ENCODE results near the gene EIF5A2.
"Not testable (repeated sequence)": the region's sequence is repeated elsewhere in the genome, so short reads cannot be mapped to it uniquely, and the experiment has no call there.

The EIF5A2 gene

GRCh38 chr3:170908235-170909116, at the start of gene EIF5A2:
Gene EIF5A2, minus strand, starts transcription at chr3:170908637. Its CDS starts 831 bp downstream, at chr3:170907806.
- DNase-seq, result peak; percentile 97

DNA sequence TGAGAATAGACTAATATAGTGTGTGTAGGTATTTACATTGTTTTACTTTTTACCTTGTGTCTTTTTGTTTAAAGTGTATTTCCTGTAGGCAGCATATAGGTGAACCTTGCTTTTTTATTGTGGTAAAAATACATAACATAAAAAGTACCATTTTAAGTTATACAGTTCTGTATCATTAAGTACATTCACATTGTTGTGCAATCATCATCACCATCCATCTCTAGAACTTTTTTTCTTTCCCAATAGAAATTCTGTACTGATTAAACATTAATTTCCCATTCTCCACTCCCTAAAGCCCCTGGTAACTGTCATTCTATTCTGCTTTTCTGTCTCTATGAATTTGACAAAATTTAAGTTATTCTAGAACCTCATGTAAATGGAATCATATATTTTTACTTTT, 48.2 kb upstream of the EIF5A2 start:
- DNase-seq, result no peak

- DNase-seq, result no peak
Observed at GRCh38 chr3:170953736-170954135, 45.3 kb upstream of the EIF5A2 start.

DNA sequence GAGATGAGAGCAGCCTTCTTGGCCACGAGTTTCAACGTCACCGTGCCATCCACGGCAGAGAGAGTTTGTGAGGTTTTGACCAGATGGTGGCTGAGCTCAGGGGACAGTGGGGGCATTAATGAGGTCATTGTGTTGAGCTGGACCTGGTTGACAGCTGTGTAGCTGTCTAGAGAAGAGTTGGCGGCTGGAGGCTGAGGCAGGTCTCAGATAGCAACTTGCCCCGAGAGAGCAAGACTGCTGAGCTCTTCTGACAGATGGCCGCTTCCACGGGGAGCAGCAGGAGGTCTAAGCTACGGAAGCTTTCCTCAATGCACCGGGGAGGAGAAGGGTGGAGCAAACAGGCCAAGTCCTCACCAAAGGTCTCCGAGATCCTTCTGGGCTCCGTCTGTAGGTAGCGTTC, 44.8 kb upstream of the EIF5A2 start:
- DNase-seq, result no peak

- DNase-seq, result no peak
Observed at GRCh38 chr3:170949211-170949610, 40.8 kb upstream of the EIF5A2 start.

DNA sequence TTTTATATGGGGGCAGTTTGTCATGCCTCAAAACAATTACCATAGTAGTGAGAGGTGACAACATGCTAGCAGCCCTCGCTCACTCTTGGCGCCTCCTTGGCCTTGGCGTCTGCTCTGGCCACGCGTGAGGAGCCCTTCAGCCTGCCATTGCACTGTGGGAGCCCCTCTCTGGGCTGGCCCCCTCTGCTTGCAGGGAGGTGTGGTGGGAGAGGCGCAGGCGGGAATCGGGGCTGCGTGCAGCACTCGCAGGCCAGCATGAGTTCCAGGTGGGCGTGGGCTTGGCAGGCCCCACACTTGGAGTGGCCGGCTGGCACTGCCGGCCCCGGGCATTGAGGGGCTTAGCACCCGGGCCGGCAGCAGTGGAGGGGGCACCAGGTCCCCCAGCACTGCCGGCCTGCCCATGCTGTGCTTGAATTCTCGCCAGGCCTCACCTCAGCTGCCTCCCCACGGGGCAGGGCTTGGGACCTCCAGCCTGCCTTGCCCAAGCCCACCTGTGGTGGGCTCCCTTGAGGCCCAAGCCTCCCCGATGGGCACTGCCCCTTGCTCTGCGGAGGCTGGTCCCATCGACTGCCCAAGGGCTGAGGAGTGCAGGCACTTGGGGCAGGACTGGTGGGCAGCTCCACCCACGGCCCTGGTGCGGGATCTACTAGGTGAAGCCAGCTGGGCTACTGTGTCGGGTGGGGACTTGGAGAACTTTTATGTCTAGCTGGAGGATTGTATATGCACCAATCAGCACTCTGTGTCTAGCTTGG, 38.8 kb upstream of the EIF5A2 start:
- DNase-seq, result no peak

- DNase-seq, result no peak
Observed at GRCh38 chr3:170942011-170942410, 33.6 kb upstream of the EIF5A2 start.

- no peak for DNase-seq
Observed at GRCh38 chr3:170941551-170941950, 33.1 kb upstream of the EIF5A2 start.

DNA sequence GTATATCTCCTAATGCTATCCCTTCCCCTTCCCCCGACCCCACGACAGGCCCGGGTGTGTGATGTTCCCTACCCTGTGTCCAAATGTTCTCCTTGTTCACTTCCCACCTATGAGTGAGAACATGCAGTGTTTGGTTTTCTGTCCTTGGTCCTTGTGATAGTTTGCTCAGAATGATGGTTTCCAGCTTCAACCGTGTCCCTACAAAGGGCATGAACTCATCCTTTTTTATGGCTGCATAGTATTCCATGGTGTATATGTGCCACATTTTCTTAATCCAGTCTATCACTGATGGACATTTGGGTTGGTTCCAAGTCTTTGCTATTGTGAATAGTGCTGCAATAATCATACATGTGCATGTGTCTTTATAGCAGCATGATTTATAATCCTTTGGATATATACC, 24.6 kb upstream of the EIF5A2 start:
- not testable (repeated sequence) for DNase-seq

DNA sequence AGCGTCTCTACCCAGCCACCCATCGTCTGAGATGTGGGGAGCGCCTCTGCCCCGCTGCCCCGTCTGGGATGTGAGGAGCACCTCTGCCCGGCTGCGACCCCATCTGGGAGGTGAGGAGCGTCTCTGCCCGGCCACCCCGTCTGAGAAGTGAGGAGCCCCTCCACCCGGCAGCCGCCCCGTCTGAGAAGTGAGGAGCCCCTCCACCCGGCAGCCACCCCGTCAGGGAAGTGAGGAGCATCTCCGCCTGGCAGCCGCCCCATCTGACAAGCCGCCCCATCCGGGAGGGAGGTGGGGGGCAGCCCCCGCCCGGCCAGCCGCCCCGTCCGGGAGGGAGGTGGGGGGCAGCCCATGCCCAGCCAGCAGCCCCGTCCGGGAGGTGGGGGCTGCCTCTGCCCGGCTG, 15.1 kb upstream of the EIF5A2 start:
- not testable (repeated sequence) for DNase-seq

DNA sequence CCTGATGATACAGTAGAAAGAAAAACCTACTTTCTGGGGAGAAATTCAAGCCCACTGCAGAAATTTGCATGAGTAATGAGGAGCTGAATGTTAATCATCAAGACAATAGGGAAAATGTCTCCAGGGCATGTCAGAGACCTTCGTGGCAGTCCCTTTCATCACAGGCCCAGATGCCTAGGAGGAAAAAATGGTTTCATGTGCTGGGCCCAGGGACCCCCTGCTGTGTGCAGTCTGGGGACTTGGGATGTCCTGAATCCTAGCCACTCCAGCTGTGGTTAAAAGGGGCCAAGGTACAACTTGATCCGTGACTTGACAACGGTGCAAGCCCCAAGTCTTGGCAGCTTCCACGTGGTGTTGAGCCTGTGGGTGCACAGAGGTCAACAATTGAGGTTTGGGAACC, 10.3 kb upstream of the EIF5A2 start:
- no peak for DNase-seq

- no peak for DNase-seq
Observed at GRCh38 chr3:170914690-170915089, 6.3 kb upstream of the EIF5A2 start.

DNA sequence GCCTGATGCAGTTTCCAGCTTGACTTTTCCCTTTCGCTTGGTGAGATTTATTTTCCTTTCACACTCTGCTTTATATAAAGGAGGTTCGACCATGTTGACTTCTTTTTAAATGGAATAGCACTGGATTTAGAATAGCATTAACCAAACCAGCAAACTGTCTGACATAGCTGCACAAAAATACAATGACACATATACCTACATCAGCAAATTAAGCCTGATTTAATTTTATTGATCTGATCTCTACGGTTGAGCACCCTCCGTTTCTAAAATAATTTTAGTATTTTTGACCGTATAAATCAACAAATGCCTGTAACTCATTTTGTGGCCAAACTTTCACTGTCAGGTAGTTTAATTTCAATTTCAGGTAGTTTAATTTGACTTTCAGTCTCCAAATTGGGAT, 5.8 kb upstream of the EIF5A2 start:
- DNase-seq, result no peak

DNA sequence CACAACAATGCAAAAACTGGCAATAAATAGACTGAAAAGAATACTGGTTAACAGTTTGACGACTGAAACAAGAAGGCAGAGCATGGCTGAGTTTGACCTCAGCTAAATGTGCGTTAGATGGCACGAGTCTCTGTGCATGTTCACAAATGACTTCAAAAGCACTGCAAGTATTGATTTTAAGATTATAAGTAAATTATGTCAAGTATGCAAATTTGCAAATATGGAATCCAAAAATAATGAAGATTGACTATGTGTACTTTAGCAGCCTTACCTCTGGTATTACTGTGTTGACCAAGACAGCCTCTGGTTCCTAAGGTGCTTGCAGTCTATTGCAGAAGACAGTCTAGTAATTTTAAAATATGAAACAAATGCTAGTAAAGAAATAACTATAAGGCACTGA, 2.6 kb upstream of the EIF5A2 start:
- no peak for DNase-seq

DNA sequence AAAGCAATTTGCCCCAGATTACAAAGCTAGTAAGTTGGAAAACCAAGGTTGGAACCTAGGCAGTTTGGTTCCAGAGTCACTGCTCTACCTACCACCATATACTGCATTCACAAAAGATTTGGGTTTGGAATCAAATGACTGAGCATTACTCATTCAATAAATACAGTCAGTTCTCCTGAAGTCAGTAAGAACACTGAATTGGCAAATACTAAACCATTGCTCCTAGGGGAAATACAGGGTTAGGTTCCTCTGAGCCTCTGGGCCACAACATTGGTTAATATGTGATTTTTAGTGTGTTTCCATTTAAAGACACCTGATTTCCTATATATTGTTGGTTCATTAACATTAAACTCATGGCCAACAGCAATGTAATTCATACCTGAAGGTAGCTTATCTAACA, 2.1 kb upstream of the EIF5A2 start:
- no peak for DNase-seq

DNA sequence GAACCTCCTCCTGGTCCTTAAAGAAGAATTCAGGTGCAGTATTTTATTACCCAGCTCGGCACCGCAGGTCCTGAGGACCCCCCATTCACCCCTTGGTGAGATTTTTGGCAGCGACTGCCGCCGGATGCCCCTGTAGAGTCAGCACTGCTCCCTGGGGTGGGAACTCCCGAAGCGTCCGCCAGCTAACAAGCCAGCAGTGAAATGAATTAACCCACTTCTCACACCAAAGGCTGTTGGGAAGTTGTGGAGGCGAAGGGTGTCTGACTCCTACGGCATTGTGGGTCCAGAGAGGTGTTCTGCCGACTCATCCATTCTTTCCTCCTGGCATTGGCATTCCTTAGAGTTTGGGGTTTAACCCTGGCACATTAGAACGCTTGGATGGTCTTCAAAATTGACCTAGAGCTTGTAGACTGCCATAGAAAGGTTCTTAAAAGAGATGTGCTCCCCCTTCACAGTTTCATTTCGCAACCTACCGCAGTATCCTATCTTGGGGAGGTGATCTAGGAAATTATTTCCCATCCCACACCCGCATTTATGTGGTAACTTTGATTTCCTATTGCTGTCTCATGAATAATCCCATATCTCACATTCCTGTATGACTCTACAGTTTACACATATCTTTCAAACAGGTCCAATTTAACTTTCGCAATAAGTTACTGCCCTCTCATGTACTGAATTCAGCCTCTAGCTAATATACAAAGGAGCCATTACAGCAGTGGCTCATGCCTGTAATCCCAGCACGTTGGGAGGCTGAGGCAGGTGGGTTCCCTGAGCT, 879 bp upstream of the EIF5A2 start:
- DNase-seq, result no peak

DNA sequence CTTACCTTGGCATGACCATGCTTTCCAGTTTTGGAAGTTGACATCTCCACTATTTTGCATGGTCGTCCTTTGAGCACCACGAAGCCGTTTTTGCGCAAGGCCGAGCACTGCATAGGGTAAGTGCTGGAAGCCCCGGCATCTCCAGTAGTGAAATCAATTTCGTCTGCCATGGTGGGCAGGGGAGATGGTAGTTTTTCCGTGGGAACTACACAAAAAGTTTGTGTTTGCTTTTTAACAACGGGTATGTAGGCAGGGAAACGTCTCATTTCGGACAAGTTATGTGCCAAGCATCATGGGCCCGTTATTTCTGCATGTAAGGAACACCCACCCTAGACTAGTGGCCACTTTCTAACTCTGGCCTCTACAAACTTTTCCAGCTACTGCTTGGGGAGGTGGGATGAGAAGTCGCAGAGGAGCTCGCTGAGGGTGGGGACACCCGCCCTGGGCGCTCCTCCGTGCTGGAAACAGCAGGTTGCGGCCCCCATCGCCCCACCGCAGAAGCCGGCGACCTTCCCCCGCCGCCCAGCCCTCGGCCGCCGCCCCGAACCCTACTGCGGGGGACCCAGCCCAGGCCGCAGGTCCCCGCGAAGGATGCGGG, 701 bp downstream of the EIF5A2 start:
- DNase-seq, result no peak

DNA sequence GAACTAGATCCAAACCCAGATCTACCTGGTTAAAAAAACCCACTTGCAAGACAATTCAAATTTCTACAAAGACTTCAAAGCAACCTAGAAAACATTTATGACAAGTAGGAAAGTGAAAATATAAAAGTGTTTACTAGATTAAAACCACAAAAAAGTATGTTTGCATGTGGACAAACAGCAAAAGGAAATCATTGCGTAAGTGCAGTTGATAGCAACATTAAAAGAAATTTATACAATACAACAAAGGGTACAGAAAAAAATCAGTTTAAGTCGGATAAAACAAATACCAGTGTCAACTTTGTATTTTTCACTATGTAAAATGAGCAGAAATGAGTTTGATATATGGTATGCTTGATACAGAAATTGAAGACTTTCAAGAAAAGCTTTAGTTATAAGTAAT, 2.6 kb downstream of the EIF5A2 start:
- DNase-seq, result no peak

- no peak for DNase-seq
Observed at GRCh38 chr3:170903123-170903522, 5.3 kb downstream of the EIF5A2 start.

GRCh38 chr3:170899455-170899854, 9.0 kb downstream of the EIF5A2 start:
- no peak for DNase-seq

DNA sequence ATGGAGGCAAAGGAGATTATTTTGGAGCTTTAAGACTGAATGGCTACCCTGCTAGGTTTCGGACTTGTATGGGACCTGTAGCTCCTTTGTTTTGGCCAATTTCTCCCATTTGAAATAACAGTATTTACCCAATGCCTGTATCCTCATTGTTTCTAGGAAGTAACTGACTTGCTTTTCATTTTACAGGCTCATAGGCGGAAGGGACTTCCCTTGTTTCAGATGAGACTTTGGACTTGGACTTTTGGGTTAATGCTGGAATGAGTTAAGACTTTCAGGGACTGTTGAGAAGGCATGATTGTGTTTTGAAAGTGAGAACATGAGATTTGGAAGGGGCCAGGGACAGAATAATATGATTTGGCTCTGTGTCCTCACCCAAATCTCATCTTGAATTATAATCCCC, 10.5 kb downstream of the EIF5A2 start:
- DNase-seq, result no peak

DNA sequence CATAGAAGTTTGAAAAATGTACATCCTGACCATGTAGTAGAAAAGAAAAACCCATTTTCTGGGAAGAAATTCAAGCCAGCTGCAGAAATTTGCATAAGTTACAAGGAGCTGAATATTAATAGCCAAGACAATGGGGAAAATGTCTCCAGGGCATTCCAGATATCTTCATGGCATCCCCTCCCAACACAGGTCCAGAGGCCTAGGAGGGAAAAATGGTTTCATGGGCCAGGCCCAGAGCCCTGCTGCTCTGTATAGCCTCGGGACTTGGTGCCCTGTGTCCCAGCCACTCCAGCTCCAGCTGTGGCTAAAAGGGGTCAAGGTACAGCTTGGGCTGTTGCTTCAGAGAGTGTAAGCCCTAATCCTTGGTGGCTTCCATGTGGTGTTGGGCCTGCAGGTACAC, 11.2 kb downstream of the EIF5A2 start:
- DNase-seq, result not testable (repeated sequence)

DNA sequence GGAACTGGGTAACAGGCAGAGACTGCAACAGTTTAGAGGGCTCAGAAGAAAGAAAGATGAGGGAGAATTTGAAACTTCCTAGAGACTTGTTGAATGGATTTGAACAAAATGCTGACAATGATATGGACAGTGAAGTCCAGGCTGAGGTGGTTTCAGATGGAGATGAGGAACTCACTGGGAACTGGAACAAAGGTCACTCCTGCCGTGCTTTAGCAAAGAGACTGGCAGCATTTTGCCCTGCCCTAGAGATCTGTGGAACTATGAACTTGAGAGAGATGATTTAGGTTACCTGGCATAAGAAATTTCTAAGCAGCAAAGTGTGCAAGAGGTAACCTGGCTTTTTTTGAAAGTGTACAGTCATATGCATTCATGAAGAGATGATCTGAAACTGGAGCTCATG, 11.7 kb downstream of the EIF5A2 start:
- no peak for DNase-seq

Measured in activated CD4-positive, alpha-beta T cell treated with anti-CD3 and anti-CD28 coated beads, Interleukin-2, amount 50 U/mL, for 16 hours (primary cell).